ENCODE measurements around the gene TASL.
A peak's percentile ranks its signal among the peaks of the same experiment; 100 is the strongest.
"Not testable (repeated sequence)": the region's sequence is repeated elsewhere in the genome, so short reads cannot be mapped to it uniquely, and the experiment has no call there.

TASL gene, protein sequence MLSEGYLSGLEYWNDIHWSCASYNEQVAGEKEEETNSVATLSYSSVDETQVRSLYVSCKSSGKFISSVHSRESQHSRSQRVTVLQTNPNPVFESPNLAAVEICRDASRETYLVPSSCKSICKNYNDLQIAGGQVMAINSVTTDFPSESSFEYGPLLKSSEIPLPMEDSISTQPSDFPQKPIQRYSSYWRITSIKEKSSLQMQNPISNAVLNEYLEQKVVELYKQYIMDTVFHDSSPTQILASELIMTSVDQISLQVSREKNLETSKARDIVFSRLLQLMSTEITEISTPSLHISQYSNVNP

DNA sequence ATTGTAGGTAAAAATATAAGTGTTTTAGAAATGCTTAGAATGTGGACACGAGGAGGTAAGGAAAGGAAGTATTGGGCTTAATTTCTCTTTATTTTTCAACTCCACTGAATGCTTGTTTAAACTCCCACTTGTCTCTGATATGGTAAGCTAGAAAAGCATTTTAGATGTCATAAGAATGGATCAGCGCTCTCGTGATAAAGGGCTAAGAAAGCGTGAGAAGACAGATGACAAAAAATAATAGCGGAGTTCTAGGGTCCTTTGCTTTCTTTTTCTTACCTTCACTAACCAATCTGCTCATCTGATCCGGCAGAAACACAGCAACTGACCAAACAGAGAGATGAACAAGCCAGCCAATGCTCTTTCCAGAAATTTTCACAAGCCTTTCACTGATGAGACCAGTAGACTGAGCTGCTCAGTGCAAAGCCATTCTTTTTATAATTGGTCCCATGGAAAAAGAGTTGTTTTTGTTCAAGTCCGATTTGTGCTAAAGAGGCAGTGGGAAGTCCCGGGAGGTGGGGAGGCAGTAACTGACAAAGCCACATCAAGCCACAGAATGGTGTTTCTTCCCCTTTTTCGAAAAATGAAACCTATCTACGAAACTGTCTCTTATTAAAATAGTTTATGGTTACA, at the start of gene TASL:
TASL (minus strand) TSS at position 405 of the 630 bp plus-strand sequence. CDS start 17,411 bp downstream, outside the sequence.
- no peak for DNase-seq (ENCODE audit: low spot score)

DNA sequence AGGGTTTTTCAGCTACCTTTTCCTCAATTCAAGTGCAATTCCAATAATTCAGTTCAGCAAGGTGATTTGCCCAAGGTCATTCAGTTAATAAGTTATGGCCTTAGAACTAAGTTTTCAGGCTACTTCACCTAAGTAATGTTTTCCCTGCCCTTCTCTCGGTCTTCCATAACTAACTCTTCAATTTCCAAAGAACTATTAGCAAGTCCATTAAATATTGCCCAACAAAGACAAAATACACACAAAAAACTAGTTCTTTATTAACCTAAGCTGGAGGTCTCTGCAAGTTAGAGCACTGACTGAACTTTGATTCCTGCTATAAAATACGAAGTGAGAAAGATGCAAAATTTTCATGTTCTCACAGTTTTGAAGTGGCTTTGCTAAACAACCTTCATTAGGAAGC, 48.8 kb upstream of the TASL start:
- no peak for DNase-seq (ENCODE audit: low spot score)

DNA sequence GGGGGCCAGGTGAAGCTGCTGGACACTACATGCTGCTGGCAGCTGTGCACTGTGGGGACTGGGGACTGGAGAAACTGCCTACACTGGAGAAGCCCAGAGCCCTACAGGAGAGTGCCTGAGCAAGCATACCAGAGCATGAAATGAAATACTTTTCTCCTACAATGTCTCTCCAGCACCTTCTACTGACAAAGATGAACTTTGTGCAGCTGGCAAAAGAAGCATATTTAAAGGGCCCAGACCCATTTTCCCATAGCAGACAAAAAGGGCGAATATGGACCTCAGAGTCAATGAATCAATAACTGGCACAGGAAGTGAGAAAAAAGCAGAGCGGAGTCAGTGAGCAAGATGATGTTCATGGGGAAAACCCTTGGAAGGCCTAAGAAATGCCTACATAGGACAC, 44.8 kb upstream of the TASL start:
- no peak for DNase-seq (ENCODE audit: low spot score)

DNA sequence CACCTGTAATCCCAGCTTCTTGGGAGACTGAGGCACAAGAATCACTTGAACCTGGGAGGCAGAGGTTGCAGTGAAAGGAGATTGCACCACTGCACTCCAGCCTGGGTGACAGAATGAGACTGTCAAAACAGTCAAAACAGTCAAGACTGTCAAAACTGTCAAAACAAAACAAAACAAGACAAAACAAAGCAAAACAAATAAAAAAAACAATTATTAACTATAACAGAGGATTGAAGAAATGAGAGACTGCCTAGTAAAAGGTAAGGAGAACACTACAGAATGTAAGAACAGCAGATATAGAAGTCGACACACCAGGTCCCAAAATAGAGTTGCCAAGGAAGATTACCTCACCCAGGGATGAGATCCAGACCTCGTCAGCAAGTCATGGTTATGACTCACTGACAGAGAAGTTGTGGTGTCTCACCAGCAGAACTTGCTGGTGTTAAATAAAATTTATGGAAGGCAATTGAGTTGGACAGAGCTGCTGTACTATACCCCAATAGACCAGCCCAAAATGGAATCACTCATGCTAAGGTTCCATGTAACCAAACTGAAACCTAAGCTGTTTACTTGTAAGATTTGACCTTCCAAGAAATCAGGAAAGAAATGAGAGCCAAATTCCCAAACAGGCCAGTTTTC, 43.5 kb upstream of the TASL start:
- peak; percentile 5 for DNase-seq (ENCODE audit: low spot score)

DNA sequence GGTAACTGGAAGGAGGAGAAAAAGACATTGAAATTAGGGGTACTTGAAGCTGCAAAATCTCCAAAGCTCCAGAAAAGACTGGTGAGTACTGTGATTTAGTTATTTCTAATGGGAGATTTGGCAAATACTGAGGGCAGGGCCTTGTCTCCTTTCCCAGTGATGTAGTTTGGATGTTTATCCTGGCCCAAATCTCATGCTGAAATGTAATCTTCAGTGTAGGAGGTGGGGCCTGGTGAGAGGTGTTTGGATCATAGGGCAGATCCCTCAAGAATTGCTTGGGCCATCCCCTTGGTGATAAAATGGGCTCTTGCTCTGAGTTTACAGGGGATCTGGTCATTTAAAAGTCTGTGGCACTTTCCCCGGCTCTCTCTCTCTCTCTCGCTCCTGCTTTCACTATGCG, 42.6 kb upstream of the TASL start:
- no peak for DNase-seq (ENCODE audit: low spot score)

DNA sequence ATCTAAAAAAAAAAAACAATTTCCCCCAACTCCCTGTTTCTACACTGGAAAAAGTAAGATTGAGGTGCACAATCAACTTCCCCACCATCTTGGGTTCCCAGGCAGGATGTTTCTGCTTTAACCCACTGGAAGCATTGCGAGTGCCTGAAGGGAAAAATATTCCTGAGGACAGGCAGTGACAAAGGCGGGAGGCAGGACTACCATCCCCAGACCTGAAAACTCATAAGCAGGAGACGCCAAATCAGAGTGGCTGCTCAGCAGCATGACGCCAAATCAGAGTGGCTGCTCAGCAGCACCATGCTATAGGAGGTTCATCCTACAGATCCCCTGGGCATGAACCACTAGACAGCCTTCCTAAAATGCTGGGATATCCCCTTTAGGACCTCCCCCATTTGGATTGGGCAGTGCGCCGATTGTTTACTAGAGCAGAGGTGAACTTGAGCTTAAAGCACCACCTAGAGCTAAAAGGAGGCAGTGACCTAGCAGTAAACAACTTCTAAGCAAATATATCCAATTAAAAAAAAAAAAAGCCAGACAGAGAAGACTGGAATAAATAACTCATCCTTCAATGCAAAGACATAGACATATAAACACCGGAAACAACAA, 40.7 kb upstream of the TASL start:
- no peak for DNase-seq (ENCODE audit: low spot score)

DNA sequence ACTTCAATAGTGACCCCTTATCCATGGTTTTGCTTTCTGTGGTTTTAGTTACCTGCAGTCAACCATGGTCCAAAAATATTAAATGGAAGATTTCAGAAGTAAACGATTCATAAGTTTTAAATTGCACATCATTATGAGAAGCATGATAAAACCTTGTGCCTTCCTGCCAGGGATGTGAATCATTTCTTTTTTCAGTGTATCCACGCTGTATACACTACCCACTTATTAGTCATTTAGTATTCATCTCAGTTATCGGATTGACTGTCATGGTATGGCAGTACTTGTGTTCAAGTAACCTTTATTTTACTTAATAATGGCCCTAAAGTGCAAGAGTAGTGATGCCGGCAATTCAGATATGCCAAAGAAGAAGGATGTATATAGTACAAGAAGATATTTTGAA, 37.7 kb upstream of the TASL start:
- DNase-seq (ENCODE audit: low spot score) = no peak

DNA sequence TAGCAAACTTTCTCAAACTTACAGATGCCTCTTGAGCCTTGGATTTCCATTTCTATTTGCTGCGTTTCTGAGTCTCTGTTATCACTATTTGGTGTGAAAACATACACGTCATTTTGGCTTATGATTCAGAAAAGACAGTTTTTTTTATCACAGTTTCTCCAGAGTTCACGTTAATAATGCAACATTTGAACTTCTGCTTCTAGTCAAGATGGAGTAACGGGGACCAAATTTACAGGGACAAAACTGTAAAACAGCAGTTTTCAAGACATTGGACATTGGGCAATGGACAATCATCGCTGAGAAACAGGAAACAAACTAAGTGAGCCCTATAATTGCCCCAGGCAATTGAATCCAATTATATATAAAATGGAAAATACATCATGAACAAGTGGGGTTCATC, 36.2 kb upstream of the TASL start:
- no peak for DNase-seq (ENCODE audit: low spot score)

DNA sequence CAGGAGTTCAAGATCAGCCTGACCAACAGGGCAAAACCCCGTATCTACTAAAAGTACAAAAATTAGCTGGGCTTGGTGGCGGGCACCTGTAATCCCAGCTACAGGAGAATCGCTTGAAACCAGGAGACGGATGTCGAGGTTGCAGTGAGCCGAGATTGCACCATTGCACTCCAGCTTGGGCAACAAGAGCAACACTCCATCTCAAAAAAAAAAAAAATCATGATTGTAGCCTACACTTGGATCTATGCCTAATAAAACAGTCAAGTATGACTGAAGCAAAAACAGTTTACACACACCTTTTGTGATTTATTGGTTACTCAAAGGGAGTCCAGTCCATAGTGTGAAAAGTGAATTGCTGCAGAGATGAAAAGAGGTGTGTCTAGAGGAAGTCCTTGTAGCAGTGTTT, 34.7 kb upstream of the TASL start:
- DNase-seq (ENCODE audit: low spot score) = no peak

DNA sequence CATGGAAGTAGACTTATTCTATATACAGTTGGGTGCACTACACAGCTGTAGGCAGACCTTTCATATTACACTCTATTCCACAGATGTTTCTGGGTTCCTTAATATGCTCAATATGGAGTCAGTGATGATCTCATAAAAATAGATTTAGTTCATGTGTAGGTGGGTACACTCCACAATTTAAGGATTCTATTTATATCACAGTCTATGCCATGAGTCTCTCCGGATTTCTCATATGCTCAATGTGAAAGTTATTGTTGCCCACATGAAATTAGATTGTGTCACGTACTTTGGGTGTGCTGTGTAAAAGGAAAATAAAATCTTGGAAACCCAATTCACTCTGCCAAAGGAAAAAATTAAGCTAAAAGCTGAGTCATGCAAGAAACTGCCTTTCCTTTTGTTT, 32.5 kb upstream of the TASL start:
- DNase-seq (ENCODE audit: low spot score) = no peak

DNA sequence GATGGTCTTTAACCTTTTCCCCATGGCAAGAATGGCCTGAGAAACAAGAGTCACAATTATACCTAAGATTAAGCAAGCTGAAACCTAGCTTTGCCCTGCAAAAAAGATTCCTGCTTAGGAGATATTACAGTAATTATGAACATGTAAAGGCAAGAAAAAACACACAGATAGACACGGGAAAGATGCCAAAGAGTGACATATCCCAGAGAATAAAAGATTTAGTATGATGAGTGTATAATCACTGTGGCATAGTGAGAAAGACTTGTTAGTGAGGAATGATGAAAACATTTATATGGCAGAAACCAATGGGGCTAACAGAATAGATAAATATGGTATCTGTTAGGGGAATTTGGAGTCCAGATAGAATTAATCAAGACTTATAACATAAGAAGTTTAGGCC, 29.6 kb upstream of the TASL start:
- DNase-seq (ENCODE audit: low spot score) = no peak

DNA sequence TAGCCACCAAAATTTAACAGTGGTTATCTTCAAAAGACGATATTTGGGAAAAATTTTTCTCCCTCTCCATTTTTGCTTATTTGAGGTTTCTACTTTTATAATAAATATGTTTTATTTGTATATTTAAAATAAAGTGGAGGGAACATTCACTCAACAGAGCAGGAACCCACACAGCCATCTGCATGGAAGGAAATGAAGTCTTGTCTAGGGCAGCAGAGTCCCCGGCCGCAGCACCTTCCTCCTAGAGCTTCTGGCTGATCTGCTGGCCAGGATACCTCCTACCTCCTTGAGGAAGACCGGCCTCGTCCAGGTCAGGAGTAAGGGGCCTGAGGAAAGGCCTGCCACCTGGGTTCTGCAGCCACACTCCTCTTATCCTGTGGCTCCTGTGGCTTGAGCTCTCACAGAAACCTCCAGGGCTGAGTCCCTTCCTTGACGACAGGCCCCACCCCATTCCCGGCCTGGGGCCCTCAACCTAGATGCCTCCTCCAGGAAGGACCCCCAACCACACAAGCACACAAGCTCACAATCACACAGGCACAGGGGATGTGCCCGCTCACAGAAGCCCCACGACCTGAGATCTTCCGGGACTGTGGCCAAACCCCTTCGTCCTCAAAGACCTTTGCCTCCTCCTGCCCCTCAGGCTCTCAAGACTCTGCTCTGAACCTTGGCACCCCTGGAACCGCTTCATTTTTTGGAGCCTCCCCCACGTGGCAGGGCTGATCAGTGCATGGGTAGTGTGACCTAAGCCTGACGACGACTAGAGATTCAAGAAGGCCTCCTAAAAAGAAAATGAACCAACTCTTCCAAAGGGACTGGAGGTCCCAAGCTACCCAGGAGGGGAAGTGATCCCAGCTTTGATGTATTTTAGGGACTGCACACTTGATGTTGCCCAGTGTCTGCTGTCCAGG, 23.0 kb upstream of the TASL start:
- DNase-seq (ENCODE audit: low spot score) = not testable (repeated sequence)

DNA sequence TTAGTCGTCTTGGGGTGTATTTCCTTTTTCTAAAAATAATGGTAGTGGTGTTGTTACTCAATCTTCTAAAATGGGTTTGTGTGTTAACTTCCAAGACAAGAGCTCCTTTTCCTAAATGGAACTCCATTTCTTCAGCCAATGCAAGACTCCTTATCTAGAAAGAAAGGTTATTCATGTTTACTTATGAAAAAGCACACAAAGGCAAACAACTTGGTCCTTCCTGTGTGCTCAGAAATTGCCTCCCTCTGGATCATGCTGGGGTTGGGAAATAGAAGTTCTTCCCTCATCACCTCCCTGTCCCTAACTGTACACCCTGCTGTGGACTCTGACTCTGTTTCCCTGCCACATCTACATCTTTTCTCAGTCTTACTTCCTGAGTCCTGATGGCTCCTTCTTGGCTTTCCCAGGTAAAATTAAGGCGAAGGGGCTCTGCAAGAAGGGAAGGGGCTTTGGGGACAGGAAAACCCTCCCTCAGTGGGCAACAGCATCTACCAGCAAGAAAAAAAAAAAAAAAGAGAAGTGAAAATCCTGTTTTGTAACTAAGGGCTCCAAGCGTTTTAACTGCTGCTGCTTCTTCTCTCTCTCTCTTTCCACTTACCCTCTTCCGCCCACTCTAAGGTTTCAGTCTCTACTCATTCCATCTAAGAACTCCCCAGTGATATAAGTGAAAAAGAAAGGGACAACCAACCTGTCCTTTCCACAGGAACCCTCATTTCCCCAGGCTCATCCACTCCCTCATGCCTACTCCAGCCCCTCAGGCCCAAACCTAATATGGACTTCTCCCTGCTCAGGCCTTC, 19.8 kb upstream of the TASL start:
- DNase-seq (ENCODE audit: low spot score) = no peak

DNA sequence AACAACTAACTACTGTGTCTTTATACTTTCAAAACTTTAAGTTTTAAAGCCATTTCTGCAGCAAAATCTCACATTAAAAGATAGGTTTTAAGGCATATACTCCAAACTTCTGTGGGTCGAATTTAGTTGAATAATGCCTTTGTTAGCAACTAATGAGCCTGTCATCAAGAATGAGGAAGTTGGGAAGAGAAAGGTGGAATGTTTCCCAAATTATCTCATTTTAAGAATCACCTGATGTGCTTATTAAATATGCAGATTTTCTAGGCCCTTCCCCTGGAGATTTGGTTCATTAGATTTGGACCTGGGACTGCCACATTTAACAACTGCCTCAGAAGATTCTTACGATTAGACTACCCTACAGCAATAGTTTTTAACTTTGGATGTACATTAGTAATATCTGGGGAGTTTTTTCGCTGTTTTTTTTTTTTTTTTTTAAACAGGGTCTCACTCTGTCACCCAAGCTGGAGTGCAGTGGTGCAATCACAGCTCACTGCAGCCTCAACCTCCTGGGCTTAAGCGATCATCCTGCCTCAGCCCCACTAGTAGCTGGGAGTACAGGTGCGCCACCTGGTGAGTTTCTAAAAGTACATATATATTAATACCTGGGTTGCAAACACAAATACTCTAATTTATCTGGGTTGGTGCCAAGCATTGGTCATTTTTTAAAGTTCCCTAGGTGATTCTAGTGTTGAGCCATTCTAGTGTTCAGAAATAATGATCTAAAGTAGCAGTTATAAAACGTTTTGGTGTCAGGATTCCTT, 16.1 kb upstream of the TASL start:
- DNase-seq (ENCODE audit: low spot score) = no peak

DNA sequence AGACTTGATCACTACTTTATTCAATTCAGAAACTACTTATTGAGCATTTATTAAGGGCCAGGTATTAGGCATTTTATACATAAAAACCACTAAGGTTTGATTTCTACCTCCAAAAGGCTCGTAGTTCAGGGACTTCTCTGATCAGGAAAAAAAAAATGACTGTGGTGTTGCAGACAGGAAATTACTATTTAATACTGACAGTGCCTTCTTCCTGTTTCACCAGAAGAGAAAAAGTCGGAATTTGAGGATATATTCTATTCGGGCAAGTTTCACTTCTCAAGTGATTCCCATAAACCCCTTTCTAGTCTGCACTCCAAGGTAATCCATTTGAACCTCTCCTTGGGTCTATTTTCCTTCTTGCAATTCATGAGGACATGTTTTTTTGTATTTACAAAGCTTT, 15.3 kb upstream of the TASL start:
- DNase-seq (ENCODE audit: low spot score) = no peak

DNA sequence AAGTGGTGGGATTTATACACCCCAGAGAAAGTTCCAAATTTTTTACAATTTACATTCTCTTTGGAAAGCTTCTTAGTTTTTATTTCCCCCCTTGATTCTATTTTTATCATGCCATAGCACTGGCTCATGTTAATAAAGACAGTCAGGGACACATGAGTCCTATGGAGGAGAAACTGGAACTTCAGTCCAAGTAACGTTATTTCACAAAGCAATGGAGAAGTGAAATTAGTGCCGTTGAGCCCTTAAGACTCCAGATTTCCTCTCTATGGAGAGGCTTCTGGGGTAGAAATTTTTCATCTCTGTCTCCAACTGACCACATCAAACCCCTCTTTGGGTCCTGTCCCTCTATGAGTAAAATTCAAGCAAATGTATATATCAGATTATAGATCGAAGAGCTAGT, 12.8 kb upstream of the TASL start:
- DNase-seq (ENCODE audit: low spot score) = no peak

DNA sequence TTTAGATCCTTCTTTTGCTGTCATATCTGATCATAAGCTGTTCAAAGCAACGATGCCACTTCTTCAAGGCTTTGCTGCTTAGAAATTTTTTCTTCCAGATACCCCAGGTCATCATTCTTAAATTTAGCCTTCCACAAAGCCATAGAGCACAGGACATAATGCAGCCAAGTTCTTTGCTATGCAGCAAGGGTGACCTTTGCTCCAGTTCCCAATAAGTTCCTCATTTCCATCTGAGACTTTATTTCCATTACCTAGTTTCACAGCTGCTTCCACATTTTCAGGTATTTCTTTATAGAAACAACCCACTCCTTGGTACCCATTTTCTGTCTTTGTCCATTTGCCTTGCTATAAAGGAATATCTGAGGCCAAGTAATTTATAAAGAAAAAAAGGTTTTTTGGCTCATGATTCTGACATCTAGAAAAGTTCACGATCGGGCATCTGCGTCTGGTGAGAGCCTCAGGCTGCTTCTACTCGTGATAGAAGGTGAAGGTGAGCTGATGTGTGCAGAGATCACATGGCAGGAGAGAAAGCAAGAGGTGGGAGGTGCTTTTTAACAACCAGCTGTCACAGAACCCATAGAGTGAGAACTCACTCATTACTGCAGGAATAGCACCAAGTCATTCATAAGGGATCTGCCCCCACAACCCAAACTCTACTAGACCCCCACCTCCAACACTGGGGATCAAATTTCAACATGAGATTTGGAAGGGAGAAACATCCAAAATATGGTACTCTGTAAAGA, 11.8 kb upstream of the TASL start:
- no peak for DNase-seq (ENCODE audit: low spot score)

DNA sequence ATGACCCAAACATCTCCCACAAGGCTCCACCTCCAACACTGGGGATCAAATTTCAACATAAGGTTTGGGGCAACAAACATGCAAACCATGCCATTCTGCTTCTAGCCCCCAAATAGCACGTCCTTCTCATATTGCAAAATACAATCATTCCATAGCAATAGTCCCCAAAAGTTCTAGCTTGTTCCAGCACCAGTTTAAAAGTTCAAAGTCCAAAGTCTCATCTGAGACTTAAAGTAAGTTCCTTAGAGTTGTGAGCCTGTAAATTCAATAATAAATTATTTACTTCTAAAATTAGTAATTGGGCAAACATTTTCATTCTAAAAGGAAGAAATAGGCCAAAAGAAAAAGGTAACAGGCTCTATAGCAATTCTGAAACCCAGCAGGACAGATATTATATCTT, 8.9 kb upstream of the TASL start:
- no peak for DNase-seq (ENCODE audit: low spot score)

DNA sequence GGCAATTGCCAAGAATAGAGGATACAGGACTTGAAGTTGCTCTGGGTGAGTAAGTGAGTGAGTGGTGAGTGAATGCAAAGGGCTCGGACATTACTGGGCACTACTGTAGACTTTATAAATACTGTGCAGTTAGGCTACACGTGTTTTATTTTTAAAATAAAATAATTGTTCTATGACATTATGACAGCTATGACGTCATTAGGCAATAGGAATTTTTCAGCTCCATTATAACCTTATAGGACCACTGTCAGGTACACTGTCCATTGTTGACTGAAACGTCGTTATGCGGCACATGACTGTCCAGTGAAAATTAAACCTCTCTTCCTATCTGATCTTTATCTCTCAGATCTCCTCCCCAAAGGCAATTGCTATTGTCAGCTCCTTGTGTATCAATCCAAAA, 5.1 kb upstream of the TASL start:
- DNase-seq (ENCODE audit: low spot score) = no peak

DNA sequence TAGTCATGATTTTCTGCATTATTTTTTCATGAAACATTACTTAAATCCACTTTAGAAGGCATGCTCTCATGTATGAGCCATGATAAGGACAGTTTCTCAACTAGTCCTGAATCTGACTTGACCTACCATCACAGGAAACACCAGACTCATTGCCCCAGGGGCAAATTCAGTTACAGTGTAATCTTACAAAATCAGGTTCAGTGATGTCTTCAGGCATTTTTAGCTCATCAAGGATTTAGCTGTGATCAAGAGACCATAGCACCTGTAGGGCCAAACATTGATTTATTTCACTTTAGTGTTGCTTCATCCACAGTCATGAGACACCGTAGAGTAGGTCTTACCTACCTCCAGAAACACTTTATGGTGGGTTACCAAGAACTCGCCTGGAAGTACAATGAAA, 3.1 kb upstream of the TASL start:
- no peak for DNase-seq (ENCODE audit: low spot score)

Data from COLO829 (cell line).